ENCODE measurements around the gene HGF.

HGF gene

DNA sequence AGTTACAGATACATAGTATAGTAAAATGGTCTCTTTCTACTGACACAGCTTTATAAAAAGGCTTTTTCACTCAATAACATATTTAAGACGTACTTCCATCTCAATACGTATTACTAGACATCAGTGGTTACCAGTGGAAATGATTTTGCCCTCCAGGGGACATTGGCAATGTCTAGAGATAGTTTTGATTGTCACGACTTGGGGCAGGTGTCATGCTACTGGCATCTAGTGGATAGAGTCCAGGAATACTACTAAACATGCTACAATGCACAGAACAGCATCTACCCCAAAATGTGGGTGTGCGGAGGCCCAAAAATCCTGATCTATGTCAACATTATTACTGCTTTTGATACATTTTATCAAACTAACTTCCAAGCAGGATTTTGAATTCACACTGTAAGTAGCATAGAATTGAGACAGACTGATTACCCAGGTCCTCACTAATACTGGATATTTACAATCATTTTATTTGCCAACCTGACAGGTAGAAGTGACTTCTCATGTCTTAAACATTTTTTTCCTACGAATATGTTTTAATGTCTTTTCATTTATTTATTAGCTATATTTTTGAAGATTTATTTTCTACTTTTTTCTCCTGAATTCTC lies 53.8 kb downstream of the HGF start:
- DNase-seq, result no peak

- DNase-seq, result no peak
These were observed 55.5 kb downstream of the HGF start for GRCh38 chr7:81714306-81714705.

DNA sequence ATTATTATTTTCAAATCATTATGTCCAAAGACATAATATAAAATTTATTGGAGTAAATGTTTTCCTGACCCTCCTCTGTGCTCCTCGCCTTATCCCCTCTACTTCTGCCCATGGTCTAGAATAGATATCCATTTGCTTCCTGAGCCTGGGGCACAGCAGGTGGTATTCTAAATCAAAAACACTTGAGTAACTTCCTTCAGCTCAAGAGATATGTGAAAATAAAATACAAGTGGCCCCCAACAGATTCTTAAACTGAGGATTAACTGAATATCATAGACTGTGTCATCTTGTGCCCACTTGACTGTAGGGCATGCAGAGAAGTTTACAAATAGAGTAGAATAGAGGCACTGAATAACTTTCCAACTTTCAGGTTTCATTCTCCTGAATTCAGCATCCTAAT lies 59.1 kb downstream of the HGF start:
- no peak for DNase-seq

DNA sequence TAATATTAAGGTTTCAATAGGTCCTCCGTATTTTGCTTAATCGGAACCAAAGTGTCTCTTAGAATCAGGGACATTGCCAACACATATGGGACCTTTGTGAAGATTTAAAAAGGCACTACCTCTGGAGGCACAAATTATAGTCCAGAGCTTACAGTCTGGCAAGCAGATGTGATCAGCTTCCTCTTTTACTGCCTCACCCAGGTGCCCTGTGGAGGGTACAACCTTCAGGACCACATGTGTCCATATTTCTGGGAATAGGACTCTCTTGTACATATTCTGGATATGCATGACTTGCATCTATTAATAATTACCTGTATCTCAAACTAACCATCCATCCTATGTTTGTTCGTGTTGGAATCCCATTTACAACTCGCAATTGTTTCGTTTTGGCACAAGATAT lies 60.0 kb downstream of the HGF start:
- no peak for DNase-seq

- DNase-seq, result no peak
These were observed 61.9 kb downstream of the HGF start for GRCh38 chr7:81707966-81708365.

DNA sequence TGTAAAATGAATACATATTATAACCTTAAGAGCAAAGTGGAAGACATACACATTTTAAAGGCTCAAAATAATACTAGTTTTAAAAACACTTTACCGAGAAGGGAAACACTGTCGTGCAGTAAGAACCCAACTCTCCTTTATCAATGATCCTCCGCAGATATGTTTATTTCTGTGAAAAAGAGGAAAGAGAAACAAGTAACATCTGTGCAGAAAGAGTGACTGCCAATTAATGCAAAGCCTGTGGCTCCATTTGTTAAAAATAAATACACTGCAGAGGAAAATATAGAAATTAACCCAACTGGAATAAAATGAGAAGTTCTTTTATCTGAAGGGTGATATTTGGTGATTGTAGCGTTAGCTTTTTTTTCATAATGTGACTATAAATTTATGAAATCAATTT lies 62.7 kb downstream of the HGF start:
- DNase-seq, result no peak

- DNase-seq, result no peak
These were observed 64.6 kb downstream of the HGF start for GRCh38 chr7:81705206-81705605.

DNA sequence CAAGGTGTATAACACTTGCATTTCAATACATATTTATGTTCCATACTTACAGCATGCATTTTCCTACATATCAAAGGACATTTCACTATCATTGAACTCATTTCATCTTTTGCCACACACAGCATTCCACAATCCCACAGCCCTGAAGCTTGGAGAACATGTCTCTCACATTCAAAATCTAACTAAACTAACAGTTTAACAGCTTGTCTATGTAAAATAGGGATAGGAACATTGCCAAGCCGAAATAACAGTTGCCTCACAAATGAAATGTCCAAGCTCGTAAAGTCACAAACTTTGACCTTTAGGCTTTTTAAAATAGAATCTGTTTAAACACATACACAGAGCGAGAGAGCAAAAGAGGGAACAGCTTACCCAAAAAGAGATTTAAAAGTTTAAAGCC lies 65.3 kb downstream of the HGF start:
- DNase-seq, result no peak

- no peak for DNase-seq
These were observed 70.9 kb downstream of the HGF start for GRCh38 chr7:81698965-81699364.

GRCh38 chr7:81694711-81695110 lies 75.1 kb downstream of the HGF start:
- no peak for DNase-seq

- no peak for DNase-seq
These were observed 76.0 kb downstream of the HGF start for GRCh38 chr7:81693894-81694293.

GRCh38 chr7:81693080-81693479 lies 76.8 kb downstream of the HGF start:
- DNase-seq, result no peak

- DNase-seq, result no peak
These were observed 77.5 kb downstream of the HGF start for GRCh38 chr7:81692146-81692905.

- DNase-seq, result no peak
These were observed 78.5 kb downstream of the HGF start for GRCh38 chr7:81691199-81691821.

GRCh38 chr7:81690688-81691087 lies 79.2 kb downstream of the HGF start:
- no peak for DNase-seq

DNA sequence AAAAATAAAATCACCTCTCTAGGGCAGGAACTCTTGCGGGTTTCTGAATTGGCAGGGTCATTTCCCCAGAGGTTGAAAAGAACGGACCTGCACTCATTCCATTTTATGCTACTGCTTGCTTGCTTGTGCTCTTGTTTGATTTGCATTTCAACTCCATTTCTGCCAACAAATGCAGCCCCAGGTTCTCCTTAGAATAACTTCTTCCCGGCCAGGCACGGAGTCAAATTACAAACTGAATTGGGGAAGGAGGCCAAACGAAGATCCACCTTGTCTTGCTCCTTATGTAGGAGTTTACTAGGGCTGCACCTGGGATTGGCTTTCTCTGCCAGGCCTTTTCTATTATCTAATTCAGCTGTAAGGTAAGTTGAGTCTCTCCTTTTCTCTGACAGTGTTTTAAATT lies 79.6 kb downstream of the HGF start:
- no peak for DNase-seq

GRCh38 chr7:81688622-81689411 lies 81.0 kb downstream of the HGF start:
- no peak for DNase-seq

DNA sequence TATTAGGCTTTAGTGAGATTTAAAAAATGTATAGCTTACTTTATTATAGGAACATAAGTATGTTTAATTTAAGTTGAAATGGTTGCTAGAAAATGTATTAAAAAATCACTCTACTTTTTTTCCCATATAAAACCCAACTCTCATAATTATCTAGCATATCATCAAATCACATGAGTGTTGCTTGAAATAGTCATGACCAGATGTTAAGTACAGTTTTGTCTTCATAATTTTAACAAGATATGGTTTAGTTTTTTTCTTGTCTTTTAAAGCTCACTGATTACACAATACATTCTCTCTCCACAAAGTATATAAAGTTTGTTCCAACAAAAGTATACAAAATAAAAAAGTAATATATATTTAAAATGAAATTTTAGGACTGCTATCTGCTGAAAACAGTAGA lies 82.8 kb downstream of the HGF start:
- DNase-seq, result no peak

DNA sequence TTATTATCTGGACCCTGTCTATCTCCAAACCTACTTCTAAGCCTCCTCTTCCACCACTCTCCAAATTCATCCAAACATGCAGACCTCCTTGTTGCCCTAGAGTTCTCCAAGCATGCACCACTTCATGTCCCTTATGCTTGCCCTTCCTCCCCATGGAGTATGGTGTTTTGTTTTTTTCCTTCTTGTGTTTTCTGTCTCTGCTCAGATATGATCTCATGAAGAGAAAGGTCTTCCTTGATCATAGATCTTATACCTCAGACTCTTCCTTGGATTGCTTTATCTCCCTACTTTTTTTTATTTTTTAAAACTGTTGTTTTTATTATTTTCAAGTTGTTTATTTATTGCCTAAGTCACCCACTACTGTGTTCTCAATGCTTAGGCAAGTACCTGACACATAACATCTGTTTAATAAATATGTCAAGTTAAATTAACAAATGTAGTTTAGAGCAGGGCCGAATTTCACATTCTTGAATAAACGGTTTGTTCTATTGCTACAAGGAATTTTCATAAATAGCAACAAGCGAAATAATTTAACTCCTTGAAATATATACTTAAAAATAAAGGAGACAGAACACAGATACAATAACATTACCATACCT lies 84.5 kb downstream of the HGF start:
- no peak for DNase-seq

DNA sequence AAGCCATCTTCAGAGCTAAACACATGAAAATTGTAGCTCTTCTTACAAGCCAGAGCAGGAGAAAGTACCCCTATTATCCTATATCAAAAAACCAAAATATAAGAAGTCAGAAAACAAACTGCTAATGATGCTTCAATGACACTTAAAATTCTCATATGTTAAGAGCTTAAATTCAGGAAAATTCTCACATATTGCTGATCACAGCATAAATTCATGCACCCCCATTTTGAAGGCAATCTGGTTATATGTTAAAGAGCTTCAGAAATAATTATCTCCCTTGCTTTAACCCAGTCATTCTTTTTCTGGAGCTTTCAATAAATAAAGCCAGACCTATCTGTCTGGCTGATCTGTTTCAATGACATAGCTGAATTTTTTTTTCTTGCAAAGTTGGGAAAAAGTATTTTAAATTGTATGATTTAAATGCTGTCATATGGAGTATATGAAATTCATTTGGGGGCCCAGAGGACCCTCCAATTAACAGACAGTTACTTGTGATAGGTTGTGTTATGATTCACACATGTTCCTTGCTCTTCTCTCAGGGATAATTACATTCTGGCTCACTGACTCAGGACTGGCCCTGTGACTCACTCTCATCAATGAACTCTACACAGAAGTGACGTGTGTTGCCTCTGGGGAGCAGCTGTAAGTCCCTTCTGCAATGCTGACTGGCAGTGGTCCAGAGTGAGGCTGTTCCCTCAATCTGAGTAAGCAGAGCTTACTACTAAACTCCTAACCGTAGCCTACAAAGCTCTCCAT lies 85.2 kb downstream of the HGF start:
- no peak for DNase-seq

GRCh38 chr7:81684033-81684432 lies 85.8 kb downstream of the HGF start:
- no peak for DNase-seq

GRCh38 chr7:81682873-81683272 lies 87.0 kb downstream of the HGF start:
- no peak for DNase-seq

Measured in activated CD8-positive, alpha-beta memory T cell treated with anti-CD3 and anti-CD28 coated beads, Interleukin-2, amount 50 U/mL, for 48 hours (primary cell).